Activated CD4-positive, alpha-beta T cell treated with anti-CD3 and anti-CD28 coated beads, Interleukin-2, amount 50 U/mL, for 4 hours (primary cell): ENCODE measurements around the gene MAB21L2.
"Not testable (repeated sequence)": the region's sequence is repeated elsewhere in the genome, so short reads cannot be mapped to it uniquely, and the experiment has no call there.

Source experiments
- DNase-seq, 2 experiments: peaks; one replicate each; pipeline ENCODE4 v3.0.0-alpha.2; 2020

MAB21L2 gene

GRCh38 chr4:150582146-150582872, at the start of gene MAB21L2:
TSS of gene MAB21L2 (plus strand) at chr4:150582151. CDS start at chr4:150583030, 879 bp downstream.
- DNase-seq, result no peak

DNA sequence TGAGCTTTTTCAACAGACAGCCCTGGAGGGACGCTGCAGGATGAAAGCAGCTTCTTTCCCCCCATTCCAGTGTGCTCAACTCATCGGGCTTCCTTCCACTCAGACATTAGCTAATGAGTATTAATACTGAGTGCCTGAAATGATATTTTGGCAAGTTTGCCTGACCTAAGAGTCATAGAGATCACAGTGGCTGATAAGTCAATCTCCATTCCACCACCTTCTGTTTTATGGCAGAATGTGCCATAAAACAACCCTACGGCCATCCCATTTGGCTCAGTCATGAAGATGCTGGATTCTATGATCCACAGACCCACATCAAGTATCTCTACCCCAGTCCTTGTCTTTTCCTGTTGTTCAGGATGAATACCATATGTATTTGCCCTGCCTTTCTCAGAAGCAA, 48.3 kb upstream of the MAB21L2 start:
- no peak for DNase-seq

GRCh38 chr4:150534818-150535217, 47.1 kb upstream of the MAB21L2 start:
- DNase-seq, result no peak

GRCh38 chr4:150537911-150538310, 44.0 kb upstream of the MAB21L2 start:
- not testable (repeated sequence) for DNase-seq

DNA sequence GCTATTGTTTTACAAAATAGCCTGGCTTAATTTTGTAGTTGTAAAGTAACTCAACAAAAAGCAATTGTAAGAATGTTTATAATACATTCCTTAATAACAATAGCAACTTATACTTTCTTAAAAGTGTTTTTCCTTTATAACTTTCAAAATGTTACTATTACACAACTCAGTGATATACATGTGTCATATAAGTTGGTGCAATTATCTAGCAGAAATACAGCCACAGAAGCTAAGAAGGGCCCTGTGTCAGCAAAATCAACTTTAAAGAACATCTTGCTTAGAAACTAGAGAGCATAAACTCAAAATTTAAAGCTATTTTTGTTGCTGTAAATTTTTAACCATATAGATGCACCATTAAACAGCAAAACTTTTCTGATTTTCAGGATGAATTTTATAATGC, 41.4 kb upstream of the MAB21L2 start:
- no peak for DNase-seq

GRCh38 chr4:150540959-150541360, 41.0 kb upstream of the MAB21L2 start:
- DNase-seq, result no peak

DNA sequence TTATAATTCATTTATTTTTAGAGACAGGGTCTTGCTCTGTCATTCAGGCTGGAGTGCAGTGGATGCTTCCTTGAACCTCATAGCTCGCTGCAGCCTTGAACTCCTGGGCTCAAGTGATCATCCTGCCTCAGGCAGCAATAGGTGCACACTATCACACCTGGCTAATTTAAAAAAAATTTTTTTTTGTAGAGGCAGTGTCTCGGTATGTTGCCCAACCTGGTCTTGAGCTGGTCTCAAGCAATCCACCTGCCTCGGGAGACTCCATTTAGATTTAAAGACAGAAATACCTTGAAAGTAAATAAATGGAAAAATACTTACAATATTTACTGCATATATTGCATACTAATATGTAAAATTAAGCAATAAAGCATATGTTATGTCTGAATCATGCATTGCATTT, 40.3 kb upstream of the MAB21L2 start:
- DNase-seq, result no peak

DNA sequence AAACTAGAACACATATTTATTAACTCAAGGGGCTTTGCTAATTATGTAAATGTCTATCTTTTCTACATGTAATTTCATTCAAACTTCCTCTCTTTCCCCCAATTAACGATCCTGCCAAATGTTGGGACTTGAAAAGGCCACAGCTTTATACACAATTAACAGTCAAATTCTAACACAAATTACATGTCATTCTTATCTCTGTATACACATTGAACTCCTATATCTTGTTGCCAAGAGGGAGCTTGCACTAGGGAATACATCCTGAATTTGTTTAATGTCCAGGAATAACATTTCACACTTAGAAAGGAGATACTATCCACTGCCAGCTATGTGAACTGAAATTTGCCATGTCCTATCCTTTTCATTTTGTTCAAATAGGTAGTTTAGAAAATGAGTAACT, 38.9 kb upstream of the MAB21L2 start:
- no peak for DNase-seq

DNA sequence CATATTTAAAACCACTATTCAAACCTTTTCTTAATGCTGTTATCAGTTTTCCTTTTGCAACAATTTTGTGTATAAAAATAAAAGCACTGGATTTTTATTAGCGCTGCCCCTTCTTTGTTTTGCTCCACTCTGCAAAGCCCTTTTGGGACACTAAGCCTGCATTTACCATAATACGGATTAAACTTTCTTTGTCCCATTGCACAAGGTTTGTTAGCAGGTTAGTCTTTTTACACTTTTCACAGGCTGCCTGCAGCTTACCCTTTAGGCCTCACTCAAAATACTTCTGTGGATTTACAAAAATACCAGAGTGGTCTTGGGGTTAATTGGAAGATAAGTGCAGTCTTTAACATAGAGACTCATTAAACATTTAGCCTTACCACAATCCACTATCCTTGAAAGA, 35.7 kb upstream of the MAB21L2 start:
- no peak for DNase-seq

- no peak for DNase-seq
These were observed 34.7 kb upstream of the MAB21L2 start for GRCh38 chr4:150547154-150547838.

DNA sequence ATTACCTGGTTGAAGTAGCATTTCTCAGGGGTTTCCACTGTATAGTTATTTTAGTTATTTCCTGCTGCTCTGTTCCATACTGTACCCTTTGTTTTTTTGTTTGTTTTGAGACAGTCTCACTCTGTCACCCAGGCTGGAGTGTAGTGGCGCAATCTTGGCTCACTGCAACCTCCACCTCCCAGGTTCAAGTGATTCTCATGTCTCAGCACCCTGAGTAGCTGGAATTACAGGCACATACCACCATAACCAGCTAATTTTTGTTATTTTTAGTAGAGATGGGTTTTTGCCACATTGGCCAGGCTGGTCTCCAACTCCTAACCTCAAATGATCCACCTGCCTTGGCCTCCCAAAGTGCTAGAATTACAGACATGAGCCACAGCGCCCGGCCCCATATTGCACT, 24.1 kb upstream of the MAB21L2 start:
- DNase-seq, result not testable (repeated sequence)

DNA sequence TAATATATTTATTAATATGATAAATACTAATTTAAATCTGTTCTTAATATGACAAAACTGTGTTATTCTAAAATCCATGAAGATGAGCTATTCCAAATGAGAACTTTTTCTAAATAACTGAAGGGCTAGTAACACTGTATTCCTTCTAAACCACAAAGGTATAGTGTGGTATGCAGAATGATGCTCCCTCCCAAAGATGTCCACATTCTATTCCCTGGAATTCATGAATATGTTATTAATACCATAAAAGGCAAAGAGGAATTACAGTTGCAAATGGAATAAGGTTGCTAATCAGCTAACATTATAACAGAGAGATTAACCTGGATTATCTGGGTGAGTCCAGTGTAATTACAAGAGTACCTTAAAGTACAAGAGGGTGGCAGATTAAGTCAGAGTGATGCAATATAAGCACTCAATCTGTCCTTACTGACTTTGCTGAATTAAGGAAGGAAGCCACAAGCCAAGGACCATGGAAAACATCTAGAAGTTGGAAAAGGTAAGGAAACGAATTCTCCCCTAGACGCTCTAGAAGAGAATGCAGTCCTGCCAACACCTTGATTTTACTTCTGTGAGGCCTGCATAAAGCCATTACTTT, 20.7 kb upstream of the MAB21L2 start:
- DNase-seq, result no peak

GRCh38 chr4:150562250-150562649, 19.7 kb upstream of the MAB21L2 start:
- DNase-seq, result no peak

GRCh38 chr4:150562751-150563150, 19.2 kb upstream of the MAB21L2 start:
- no peak for DNase-seq

- not testable (repeated sequence) for DNase-seq
These were observed 17.0 kb upstream of the MAB21L2 start for GRCh38 chr4:150564967-150565366.

GRCh38 chr4:150567070-150567469, 14.9 kb upstream of the MAB21L2 start:
- no peak for DNase-seq

GRCh38 chr4:150569384-150569987, 12.5 kb upstream of the MAB21L2 start:
- DNase-seq, result no peak

DNA sequence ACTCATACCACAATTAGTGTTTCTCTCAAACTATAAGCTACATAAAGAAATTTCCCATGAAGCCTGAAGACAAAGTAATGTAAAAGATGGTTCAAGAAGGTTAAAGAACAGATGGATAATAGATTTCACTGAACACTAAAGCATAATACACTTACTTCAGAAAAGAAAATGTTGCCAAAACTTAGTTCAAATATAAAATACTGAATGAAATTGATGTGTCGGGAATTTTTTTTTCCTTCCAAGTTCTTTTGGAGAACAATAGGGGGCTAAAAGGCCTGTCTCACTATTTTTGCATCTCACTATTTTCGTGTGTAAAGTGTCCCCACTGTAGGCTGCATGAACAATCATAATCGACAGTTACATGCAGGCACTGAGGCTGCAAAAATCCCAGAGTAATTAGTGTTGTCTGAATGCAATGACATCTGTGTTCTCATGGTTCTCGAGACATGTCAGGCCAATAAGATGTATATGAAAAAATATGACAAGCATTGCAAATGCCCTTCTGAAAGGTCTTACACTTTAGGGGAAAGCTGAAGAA, 11.9 kb upstream of the MAB21L2 start:
- DNase-seq, result no peak

DNA sequence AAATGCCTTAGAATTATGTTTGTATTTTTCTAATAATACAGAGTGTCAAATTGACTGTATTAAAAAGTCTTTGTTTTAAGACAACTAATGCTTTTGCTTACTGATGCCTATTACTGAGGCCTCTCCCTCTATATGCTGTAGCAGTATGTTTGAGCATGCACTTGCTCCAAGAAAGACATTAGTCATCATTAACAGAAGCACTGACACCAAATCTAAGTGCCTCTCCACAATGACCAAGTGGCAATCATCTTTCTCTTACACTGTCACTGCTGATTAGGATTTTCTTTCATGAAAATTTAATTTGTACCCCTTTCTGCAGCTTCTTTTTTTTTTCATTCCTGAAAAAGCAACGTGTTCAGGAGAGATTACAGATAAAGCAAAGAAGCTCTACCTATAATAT, 11.1 kb upstream of the MAB21L2 start:
- DNase-seq, result no peak

DNA sequence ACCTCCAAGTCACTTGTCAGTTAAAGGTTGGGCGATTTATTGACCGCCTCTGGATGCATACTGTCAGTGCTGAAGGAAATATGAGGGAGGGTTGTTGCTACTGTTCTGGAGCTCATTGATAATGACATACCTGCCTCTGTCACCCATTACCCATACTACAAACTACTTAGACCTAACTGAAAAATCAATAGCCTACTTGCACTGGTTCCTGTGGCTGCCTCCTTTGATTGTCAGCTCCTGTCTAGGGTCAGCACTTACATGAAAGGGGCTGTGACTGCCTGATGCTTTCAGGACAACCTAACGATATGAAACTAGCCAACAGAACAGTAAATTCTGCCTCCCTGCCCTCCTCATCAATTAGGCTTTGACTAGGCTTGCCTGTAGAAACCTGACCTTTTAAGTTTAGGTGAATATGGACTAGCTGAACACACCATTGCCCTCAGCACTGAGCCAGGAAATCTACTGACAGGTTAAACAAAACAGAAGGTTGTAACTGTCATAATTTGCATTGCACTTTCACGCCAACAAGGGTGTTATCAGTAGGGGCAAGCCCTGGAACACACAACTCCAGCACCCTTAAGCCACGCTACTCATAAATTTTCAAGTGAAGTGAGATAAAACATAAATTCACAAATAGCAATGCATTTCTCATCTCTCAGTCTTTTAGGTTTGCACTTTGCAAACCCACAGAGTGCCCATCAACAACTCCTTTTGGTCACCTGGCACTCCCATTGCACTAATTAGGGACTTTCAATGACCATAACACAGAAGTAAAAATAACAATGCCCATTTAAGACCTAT, 9.0 kb upstream of the MAB21L2 start:
- no peak for DNase-seq

- no peak for DNase-seq
These were observed 8.4 kb upstream of the MAB21L2 start for GRCh38 chr4:150573534-150573933.

- DNase-seq, result no peak
These were observed 7.3 kb upstream of the MAB21L2 start for GRCh38 chr4:150574678-150575077.

- DNase-seq, result no peak
These were observed 4.2 kb upstream of the MAB21L2 start for GRCh38 chr4:150577796-150578195.
